Activated CD4-positive, alpha-beta T cell treated with anti-CD3 and anti-CD28 coated beads, Interleukin-2, amount 50 U/mL, for 24 hours (primary cell): Measurements from ENCODE around the gene SFRP4.

Experiments used
- DNase-seq, 2 donors: peaks; one replicate each; pipeline ENCODE4 v3.0.0-alpha.2; 2020; ENCODE audit warnings: low read depth in 1 of 2, low spot score in 1 of 2

Gene SFRP4

GRCh38 chr7:37925620-37926019, 9.0 kb upstream of the SFRP4 start:
- DNase-seq, result no peak

DNA sequence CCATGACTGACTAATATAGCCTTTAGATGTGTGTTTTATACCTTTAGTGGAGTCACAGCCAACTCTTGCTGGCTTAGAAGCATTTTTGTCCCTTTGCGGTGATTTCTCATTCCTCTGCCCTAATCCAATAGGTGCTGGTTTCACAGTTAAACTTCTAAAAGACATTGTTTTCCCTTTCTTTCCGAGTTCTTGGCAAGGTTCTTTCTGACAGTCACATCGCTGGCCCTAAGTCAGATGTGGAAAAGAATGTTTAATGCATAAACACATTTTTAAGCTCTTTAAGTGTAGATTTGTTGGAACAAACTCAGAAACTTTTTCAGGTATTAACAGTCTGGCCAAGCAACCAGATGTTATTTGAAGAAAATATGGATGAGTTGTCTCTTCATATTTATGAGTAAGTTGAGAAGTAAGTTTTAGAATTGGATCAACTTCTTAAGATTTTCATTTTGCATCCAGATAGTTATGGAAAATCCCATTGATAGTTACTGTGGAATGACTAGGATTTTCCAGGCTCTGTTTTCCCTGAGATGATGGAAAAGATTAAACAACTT, 7.9 kb upstream of the SFRP4 start:
- no peak for DNase-seq

- DNase-seq, result no peak
Measured at GRCh38 chr7:37923996-37924395, 7.4 kb upstream of the SFRP4 start.

DNA sequence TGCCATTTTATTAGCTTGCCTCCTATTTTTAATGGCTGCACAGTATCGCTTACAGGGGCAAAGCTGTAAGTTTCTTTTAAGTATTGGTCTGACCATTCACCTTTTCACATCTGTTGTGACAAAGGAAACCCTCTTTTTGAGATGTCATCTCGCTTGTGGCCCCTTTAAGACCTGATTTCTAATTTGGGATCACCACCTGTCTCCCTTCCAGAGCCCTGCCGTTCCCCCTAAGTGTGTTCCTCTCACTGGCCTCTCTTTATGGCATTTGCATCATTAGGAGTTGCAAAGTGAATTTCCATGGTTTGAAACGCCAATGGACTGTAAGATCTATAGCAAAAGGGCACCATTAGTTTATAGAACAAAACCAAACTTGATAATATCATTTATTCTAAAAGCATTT, 5.3 kb upstream of the SFRP4 start:
- DNase-seq, result no peak

- DNase-seq, result no peak
Measured at GRCh38 chr7:37920849-37921805, 4.5 kb upstream of the SFRP4 start.

GRCh38 chr7:37920305-37920848, 3.8 kb upstream of the SFRP4 start, which contains the start of gene EPDR1:
Gene EPDR1 (plus strand): TSS chr7:37920640. CDS start chr7:37920940, 300 bp downstream.
- peak in 1 of 2 donors; percentile 11 for DNase-seq

DNA sequence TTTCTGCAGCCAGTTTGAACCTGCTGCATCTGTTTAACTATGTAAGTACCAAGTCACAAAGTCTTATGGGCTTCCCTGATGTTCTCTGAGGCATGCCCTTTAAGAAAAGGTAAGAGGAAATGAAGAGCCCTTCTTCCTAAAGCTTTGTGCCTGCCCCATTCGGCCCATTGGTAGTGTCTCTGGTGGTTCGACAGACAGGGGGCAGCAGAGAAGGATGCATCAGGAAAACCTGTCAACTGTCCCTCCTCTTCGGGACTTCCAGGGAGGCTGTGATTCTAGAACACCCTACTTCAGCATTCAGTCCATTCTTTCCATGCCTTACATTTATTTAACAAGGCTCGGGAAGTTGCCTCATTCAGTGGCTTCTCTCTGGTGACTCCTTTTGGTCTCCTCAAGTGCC, 1.9 kb upstream of the SFRP4 start:
- no peak for DNase-seq

DNA sequence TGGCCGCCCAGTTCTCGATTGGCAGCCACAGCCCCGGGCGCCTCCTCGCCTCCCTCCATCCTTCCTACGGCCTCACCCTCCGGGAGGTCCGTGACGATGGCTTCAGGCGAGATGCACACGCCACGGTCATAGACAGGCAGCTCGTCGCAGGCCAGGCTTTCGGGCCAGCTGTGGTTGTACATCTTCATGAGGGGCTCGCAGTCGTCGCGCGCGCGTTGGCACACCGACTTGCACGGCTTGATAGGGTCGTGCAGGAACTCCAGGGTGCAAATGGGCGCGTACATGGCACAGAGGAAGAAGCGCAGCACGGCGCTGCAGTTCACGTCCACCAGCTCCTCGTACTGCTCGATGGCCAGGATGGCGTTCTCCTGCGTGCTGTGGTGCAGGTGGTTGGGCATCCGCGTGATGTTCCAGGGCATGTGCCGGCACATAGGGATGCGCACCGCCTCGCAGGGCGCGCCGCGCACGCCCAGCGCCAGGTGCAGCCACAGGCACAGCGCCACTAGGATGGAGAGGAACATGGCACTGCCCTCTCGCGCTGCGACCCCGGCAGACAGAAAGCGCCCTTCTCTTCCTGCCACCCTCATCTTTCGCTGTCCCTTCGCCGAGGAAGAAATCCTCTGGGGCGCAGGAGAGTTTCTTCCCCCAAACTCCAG, 472 bp downstream of the SFRP4 start:
- no peak for DNase-seq

DNA sequence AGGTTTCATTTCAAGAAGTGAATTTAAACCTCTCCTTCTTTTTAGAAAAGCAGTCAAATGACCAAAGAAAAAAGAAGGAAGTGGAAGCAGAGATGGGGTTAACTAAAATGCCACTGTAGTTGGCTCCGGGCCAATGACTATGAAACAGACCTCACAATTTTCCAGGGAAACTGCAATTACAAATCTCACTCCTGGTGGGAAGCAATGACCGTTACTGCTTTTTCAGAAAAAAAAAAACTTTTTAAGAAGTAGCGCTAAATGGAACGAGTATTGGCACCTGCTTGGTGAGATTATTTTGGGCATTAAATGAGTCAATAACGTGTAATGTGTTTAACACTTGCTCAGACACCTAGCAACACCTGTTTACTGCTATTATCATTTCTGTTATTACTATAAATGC, 1.2 kb downstream of the SFRP4 start:
- DNase-seq, result no peak

DNA sequence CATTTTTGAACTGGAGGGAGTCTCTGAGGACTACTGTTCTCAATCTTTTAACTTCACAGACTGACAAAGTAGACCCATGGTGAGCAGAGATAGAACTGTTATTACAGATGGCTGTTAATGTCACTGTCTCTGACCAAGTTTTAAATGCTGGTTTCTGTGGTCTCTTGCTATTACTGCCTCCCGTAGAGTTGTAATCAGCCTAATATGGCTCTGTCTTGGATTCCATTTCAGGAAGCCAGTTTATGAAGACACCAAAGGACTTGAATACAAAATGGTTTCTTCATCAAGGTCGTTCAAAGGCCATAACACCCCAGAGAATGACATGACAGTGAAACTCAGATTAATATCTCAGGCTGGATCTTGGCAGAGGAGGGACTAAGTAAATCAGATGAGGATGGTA, 3.9 kb downstream of the SFRP4 start:
- no peak for DNase-seq

- DNase-seq, result no peak
Measured at GRCh38 chr7:37908221-37908788, 8.3 kb downstream of the SFRP4 start.

DNA sequence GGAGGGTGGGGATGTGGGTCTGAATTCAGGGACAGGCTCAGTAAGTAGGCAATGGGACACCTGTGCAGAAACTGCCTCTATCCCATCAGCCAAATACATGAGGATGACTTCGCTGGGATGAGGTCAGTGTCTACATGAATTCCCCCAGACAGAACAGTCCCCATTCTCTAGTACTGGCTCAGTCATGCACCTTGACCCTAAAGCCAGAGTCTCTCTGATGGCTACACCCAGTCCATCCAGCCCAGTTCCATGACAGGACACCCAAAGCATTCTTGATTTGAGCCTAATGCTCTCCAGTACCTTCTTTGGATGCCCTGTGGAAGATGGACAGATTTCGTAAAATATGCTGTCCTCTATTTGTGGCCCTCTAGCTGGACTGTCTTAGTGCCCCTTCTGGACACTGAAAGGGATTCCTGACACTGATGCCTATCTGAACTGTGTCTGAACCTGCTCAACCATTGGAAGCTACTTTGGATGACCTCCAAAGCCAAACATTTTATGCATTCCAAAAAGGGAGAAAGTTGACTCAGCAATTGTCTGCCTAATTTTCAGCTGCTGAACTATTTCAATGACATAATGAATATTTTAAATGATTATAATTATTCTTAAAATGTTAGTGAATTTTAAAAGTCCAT, 14.6 kb downstream of the SFRP4 start:
- no peak for DNase-seq

DNA sequence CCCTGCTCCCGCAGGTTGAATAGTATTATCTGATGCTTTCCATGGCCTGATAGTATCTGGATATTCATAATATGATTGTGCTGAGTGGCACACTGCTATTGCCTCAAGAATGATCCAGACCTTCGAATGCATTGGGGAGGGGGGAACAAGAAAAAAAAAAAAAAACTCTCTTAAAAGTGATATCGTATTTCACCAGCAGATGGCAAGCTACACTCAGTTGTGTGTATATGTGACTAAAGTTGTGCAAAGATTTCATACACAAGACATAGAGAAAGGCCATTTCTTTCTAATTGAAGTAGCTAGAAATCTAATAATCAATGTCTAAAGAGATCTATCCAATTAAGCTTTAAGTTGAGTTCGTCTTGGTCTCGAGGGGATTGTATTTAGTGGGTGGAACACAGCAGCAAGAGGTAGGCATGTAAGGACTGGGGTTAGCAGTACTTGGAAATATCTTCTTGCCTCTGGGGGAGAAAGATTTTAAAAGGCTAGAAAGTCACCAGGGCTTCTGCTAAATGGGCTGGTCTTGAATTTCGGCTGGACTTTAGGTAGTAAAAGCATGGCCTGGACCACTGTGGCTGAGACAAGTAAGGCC, 15.3 kb downstream of the SFRP4 start:
- no peak for DNase-seq

DNA sequence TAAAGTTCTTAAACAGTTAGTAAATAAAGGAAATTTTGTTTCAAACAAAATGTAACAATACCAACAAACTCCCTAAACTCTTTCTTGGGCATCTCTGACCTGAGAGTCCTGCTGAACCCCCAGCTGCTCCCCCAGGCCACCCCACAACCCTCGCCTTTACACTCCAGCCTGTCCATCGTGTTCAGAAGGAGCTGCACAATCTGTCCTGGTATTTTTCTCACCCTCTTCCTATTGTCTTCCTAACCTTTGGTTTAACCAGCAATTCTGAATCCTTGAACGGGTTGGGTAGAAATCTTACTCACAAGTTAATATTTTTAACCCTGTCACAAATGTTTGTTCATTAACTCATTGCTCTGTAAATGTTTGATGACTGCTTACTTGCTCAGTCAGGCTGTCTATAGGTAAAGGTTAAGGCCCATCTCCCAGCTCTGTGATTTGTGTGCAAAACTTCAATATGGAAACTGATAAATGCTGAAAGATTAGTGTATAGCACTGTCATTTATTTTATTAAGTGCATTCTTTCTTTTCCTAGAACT, 16.8 kb downstream of the SFRP4 start:
- no peak for DNase-seq

GRCh38 chr7:37894671-37895070, 21.9 kb downstream of the SFRP4 start:
- no peak for DNase-seq

DNA sequence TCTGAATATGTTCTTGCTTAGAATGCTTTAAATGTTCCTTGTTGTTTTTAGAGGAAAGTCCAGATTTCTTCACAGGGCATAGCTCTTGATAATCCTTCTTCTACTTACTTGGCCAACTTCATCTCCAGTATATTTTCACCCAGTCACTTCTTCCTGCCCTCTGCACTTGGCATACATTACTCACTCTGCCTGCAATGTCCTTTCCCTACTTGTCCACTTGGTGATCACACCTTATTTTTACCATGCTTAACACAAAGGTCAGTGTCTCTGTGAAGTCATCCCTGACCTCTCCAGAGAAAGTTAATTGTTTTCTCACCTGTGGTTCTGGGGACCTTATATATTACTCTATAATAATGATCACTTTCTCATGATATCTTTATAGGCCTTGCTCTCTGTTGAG, 23.3 kb downstream of the SFRP4 start:
- no peak for DNase-seq

GRCh38 chr7:37882086-37882485, 34.5 kb downstream of the SFRP4 start:
- DNase-seq, result no peak
